GM18520 (cell line): Measurements from ENCODE around the gene AVPR2.

Experiments used
- ATAC-seq: cut with Tn5 transposase; IDR thresholded peaks from one replicate; pipeline ENCODE4 v1.9.1; 2021; ENCODE audit not compliant: unreplicated experiment

AVPR2 gene

GRCh38 chrX:153948847-153949805, 44.7 kb downstream of the AVPR2 start:
- no peak for ATAC-seq

GRCh38 chrX:153950127-153950526, 45.7 kb downstream of the AVPR2 start:
- ATAC-seq = no peak

GRCh38 chrX:153951683-153952372, 47.4 kb downstream of the AVPR2 start:
- no peak for ATAC-seq

- no peak for ATAC-seq
These were observed 48.0 kb downstream of the AVPR2 start for GRCh38 chrX:153952373-153953026.

- no peak for ATAC-seq
These were observed 48.9 kb downstream of the AVPR2 start for GRCh38 chrX:153953342-153953830.

GRCh38 chrX:153953892-153954557, 49.6 kb downstream of the AVPR2 start:
- ATAC-seq = no peak

GRCh38 chrX:153954558-153955227, 50.2 kb downstream of the AVPR2 start:
- no peak for ATAC-seq

- ATAC-seq = no peak
These were observed 50.8 kb downstream of the AVPR2 start for GRCh38 chrX:153955228-153955732.

GRCh38 chrX:153956044-153956907, 51.8 kb downstream of the AVPR2 start:
- no peak for ATAC-seq
